ENCODE results near the gene GALNT15. TPM values are rescaled to one million over a fixed set of nuclear protein-coding genes. Genes with fewer than 3 reads are reported as not detected.

The GALNT15 gene
- total and polyA plus RNA-seq, 7 donors, result 1.2 to 211 (median 36.6) TPM

DNA sequence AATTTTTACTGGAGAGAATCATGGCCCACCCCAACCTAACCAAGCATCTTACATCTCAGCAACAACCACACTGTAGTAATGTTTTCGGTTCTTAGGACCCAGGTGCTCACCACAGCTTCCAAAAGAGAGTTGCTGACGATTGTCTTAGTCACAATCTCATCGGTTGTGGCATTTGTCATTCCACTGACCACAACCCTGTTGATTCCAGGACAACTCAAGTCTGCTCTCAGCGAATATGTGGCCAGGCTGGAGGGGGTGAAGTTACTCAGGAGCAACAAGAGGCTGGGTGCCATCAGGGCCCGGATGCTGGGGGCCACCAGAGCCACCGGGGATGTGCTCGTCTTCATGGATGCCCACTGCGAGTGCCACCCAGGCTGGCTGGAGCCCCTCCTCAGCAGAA is 25.9 kb downstream of the GALNT15 start:
- WGBS, 2 donors, result 83 to 87% methylated on average over 8 of the region's 8 CpGs
- Histone ChIP-seq H3K4me1 (no peaks in the 10 kb centered on the region), H3K27ac (no peak overlapping the region), H3K27me3 (no peaks in the 10 kb centered on the region), H3K4me3 (no peak overlapping the region), H3K9me3 (no peaks in the 10 kb centered on the region), H3K36me3 (no peaks in the 10 kb centered on the region)
- TF ChIP-seq POLR2A (IDR thresholded peaks at IDR 0.05), result no peak
- TF ChIP-seq, protein P1, sequence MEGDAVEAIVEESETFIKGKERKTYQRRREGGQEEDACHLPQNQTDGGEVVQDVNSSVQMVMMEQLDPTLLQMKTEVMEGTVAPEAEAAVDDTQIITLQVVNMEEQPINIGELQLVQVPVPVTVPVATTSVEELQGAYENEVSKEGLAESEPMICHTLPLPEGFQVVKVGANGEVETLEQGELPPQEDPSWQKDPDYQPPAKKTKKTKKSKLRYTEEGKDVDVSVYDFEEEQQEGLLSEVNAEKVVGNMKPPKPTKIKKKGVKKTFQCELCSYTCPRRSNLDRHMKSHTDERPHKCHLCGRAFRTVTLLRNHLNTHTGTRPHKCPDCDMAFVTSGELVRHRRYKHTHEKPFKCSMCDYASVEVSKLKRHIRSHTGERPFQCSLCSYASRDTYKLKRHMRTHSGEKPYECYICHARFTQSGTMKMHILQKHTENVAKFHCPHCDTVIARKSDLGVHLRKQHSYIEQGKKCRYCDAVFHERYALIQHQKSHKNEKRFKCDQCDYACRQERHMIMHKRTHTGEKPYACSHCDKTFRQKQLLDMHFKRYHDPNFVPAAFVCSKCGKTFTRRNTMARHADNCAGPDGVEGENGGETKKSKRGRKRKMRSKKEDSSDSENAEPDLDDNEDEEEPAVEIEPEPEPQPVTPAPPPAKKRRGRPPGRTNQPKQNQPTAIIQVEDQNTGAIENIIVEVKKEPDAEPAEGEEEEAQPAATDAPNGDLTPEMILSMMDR (IDR thresholded peaks at IDR 0.05), result no peak
- TF ChIP-seq POLR2AphosphoS5 (IDR thresholded peaks at IDR 0.05), result no peak
- TF ChIP-seq EP300 (IDR thresholded peaks at IDR 0.05), result no peak
- DNase-seq, result no peak
- intact Hi-C loops (cut with DNase I), result no loop called here

DNA sequence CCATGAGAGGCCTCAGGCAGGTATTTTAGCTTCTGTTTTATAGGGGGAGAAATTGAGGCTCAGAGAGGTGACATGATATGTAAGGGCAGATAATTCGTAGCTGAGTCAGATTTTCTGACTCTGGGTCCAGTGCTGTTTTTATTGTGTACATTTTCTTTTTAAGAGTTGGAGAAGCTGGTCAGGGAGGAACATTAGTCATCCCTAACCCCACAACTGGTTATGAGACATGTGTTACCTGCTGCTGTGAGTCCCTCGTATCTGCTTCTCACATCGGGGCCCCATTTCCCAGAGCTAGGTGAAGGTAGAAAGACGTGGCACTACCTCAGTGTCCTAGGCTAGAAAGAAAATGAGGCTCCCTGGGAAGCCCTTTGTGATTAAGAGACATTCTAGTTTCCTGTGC is 28.6 kb downstream of the GALNT15 start:
- Histone ChIP-seq H3K4me3 (no peak overlapping the region), H3K9me3 (no peaks in the 10 kb centered on the region), H3K27me3 (no peaks in the 10 kb centered on the region), H3K4me1 (no peaks in the 10 kb centered on the region), H3K36me3 (no peaks in the 10 kb centered on the region), H3K27ac (no peak overlapping the region)
- 72 to 77% methylated on average over 4 of the region's 4 CpGs for WGBS, 2 donors
- intact Hi-C loops (cut with DNase I), result no loop called here
- DNase-seq, result no peak
- TF ChIP-seq POLR2AphosphoS5 (IDR thresholded peaks at IDR 0.05) (no peak), EP300 (IDR thresholded peaks at IDR 0.05) (no peak), POLR2A (IDR thresholded peaks at IDR 0.05) (no peak)
- TF ChIP-seq, protein P1 (IDR thresholded peaks at IDR 0.05), result no peak

DNA sequence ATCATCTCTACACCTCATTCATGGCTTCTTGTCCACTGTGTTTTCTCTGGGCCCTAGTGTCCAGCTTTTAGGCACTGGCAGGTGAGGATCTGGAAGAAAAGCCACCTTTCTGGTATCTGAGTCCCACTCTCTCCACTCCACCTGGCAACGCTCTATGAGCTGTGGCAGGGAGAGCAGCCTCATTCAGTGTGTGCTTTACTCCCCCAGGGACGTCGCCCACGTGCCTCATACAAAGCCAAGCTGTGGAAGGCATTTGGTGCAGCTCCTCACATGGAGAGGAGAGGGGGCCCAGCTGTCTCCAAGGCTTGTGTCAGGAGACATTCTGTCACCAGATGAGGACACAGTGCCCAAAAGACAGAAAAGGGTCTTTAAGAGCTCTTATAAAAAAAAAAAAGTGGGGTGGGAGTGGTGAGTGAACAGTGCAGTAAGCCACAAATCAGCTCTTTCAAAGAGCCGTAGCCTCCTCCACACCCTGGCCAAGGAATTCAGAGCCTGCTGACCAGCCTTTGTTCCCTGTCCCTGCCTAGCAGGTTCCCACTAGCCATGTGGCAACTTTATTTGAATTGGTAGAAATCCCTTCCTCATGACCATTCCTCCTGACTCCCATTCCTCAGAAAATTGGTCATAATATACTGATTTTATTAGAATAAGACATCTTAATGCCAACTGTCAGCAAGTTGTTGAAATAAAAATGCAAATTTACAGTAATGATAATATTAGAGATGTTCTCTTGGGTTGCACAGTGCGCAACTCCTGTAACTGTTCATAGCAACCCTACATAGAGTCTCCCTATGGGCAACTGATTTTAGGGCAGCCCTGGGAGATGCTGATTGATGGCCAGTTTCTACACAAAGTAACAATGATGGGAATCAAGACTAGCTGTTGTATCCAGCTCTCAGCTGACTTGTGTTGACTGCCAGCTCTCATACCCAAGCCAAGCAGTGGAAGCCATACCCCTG is 29.5 kb downstream of the GALNT15 start:
- WGBS, 2 donors, result 73 to 79% methylated on average over 6 of the region's 6 CpGs
- no peak for DNase-seq
- intact Hi-C loops (cut with DNase I), result no loop called here
- H3K9me3 ChIP-seq, result no peaks in the 10 kb centered on the region
- H3K27me3 ChIP-seq, result no peaks in the 10 kb centered on the region
- H3K36me3 ChIP-seq, result no peaks in the 10 kb centered on the region
- no peak for TF ChIP-seq POLR2AphosphoS5 (IDR thresholded peaks at IDR 0.05)
- no peaks in the 10 kb centered on the region for H3K4me1 ChIP-seq
- no peak overlapping the region for H3K4me3 ChIP-seq
- no peak overlapping the region for H3K27ac ChIP-seq

DNA sequence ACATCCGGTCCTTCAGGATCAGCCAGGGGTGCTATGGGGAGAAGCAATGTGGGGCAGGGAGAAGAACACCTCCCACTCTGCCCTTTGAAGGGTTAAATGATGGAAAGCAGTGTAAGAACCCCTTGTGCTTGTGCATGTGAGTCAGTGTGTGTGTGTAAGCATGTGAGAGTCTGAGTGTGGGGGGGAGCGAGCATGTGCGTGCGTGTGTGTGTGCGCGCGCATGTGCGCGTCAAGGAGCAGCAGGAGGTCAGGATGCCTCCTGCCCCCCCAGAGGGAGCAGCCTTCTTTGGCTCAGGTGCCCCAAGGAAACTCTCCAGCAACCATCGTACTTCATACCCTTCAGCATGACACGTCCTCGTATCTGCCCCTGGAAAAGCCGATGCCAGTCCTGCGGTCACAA is 30.3 kb downstream of the GALNT15 start:
- H3K9me3 ChIP-seq, result no peaks in the 10 kb centered on the region
- no peak for DNase-seq
- WGBS, 2 donors, result 96% methylated on average over 14 of the region's 14 CpGs
- intact Hi-C loops (cut with DNase I), result no loop called here
- no peaks in the 10 kb centered on the region for H3K4me1 ChIP-seq
- H3K27ac ChIP-seq, result no peak overlapping the region
- H3K27me3 ChIP-seq, result no peaks in the 10 kb centered on the region
- no peak for TF ChIP-seq POLR2A (IDR thresholded peaks at IDR 0.05)
- TF ChIP-seq, protein P1 (IDR thresholded peaks at IDR 0.05), result no peak
- no peak for TF ChIP-seq EP300 (IDR thresholded peaks at IDR 0.05)
- TF ChIP-seq POLR2AphosphoS5 (IDR thresholded peaks at IDR 0.05), result no peak
- no peaks in the 10 kb centered on the region for H3K36me3 ChIP-seq
- H3K4me3 ChIP-seq, result no peak overlapping the region

DNA sequence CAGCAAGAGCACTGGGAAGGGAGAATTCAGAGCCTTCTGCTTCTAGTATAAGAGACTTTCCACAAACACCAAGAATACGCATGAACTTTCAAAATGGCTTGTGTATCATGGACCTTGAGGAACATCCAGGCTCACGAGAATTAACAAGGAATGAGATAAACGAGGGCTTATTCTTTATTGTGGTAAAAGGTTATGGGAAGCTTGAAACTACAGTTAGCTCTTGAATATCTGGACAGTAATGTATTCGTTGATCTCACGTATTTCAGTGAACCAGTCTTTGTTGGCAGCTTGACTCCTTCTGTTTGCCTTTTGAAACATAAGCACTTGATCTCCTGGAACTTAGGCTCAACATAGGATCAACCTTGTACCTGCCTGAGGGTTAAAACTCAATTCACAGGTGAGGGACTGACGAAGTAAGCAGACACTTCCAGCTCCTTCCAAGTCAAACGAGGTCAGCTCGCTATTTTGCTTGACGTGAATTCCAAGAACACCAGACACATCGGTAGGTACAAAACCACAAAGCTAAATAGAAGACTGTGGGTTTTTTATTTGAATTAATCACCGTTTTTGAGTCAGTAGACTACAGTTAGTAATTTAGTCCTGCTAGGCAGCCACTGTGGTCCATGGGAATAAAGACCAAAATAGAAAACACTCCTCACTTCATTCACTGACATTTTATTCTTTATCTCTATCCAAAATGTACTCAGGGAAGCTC is 30.8 kb downstream of the GALNT15 start:
- no peaks in the 10 kb centered on the region for H3K36me3 ChIP-seq
- TF ChIP-seq EP300 (IDR thresholded peaks at IDR 0.05) (no peak), POLR2AphosphoS5 (IDR thresholded peaks at IDR 0.05) (no peak), POLR2A (IDR thresholded peaks at IDR 0.05) (no peak)
- TF ChIP-seq, protein P1 (IDR thresholded peaks at IDR 0.05), result no peak
- no peaks in the 10 kb centered on the region for H3K4me1 ChIP-seq
- no peaks in the 10 kb centered on the region for H3K27me3 ChIP-seq
- H3K4me3 ChIP-seq, result no peak overlapping the region
- WGBS, 2 donors, result 70 to 76% methylated on average over 11 of the region's 11 CpGs
- no peak overlapping the region for H3K27ac ChIP-seq
- intact Hi-C loops (cut with DNase I), result no loop called here
- DNase-seq, result no peak
- H3K9me3 ChIP-seq, result no peaks in the 10 kb centered on the region

Measured in sigmoid colon (tissue), 7 donors.